Right lobe of liver (tissue), 4 donors: Measurements from ENCODE around the gene CABCOCO1.

Source experiments
- POLR2A ChIP-seq: fragments of 450-650 bp; IDR thresholded peaks from one replicate; pipeline ENCODE4 v1.6.1; 2017; ENCODE audit warnings: antibody characterized with exemption, mild to moderate bottlenecking
- TF ChIP-seq, protein P1 (sequence below), 4 donors: fragments of 200-600 bp in 3 of 4; fragments of 450-650 bp in 1 of 4; IDR thresholded peaks; one replicate each; pipeline versions ENCODE4 v1.5.1 to v1.8.0; 2016 to 2022; ENCODE audit warnings: antibody characterized with exemption in 4 of 4, mild to moderate bottlenecking in 2 of 4
- donor health status: DM: no; HTN: no; CAD: no.
- donor health status: DM: no; HTN: no; CAD: no.
- donor health status: DM: no; HTN: yes; CAD: no.

DNA sequence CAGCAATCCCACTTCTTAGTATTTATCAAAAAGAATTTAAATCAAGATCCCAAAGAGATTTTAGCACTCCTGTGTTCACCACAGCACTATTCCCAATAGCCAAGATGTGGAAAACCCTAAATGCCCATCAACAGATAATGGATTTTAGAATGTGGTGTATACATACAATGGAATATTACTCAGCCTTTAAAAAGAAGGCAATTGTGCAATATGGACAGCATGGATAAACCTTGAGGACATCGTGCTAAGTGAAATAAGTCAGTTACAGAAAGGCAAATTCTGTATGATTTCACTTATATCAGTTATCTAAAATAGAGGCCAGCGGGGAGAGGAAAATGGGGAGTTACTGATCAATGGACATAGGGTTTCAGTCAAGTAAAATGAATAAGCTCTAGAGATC, 66.9 kb downstream of the CABCOCO1 start:
- TF ChIP-seq, protein P1, sequence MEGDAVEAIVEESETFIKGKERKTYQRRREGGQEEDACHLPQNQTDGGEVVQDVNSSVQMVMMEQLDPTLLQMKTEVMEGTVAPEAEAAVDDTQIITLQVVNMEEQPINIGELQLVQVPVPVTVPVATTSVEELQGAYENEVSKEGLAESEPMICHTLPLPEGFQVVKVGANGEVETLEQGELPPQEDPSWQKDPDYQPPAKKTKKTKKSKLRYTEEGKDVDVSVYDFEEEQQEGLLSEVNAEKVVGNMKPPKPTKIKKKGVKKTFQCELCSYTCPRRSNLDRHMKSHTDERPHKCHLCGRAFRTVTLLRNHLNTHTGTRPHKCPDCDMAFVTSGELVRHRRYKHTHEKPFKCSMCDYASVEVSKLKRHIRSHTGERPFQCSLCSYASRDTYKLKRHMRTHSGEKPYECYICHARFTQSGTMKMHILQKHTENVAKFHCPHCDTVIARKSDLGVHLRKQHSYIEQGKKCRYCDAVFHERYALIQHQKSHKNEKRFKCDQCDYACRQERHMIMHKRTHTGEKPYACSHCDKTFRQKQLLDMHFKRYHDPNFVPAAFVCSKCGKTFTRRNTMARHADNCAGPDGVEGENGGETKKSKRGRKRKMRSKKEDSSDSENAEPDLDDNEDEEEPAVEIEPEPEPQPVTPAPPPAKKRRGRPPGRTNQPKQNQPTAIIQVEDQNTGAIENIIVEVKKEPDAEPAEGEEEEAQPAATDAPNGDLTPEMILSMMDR (IDR thresholded peaks at IDR 0.05): no peak
- TF ChIP-seq POLR2A: no peak
